ENCODE results near the gene EIF3K. TPM values are rescaled to one million over a fixed set of nuclear protein-coding genes. Genes with fewer than 3 reads are reported as not detected.

The EIF3K gene
- total RNA-seq, 3 donors from 2014 or later = 370 to 409 (median 401) TPM

DNA sequence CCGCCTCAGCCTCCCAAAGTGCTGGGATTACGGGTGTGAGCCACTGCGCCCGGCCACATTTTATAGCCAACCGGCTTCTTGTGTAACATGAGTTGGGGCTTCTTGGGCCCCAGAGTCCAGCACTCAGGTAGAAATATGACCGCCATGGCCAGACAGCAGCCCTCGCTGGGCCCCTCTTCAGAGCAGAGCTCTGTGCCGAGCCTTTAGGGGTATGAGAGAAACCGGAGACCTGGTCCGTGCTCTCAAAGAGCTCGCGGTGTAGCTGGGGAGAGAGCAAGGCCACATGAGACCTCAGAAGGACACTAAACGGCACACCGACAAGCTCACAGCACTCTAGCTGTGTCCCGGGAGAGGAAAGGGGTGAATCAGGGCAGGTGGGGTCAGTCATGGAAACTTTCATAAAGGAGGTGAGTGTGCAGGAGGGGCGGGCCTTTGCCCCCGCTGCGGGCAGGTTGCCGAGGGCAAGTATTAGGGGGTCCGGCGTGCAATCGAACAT is 44.2 kb downstream of the EIF3K start:
- Mint-ChIP-seq H3K36me3 (ENCODE audit: insufficient read depth) (peaks cover 6% of the 10 kb centered on the region), H3K4me1 (ENCODE audit: low read depth) (peaks cover 81% of the 10 kb centered on the region), H3K27me3 (ENCODE audit: low read depth) (no peaks in the 10 kb centered on the region), H3K9me3 (no peaks in the 10 kb centered on the region), H3K4me3 (no peak overlapping the region)
- ATAC-seq (no peak), DNase-seq (no peak)

- no peak for DNase-seq
- Mint-ChIP-seq H3K9me3 (no peaks in the 10 kb centered on the region), H3K36me3 (ENCODE audit: insufficient read depth) (peaks cover 6% of the 10 kb centered on the region), H3K4me3 (peak overlapping the region; percentile 19), H3K27me3 (ENCODE audit: low read depth) (no peaks in the 10 kb centered on the region), H3K4me1 (ENCODE audit: low read depth) (peaks cover 82% of the 10 kb centered on the region)
- ATAC-seq = no peak
Measured at GRCh38 chr19:38663957-38664502, 45.0 kb downstream of the EIF3K start.

- Mint-ChIP-seq H3K9me3 (no peaks in the 10 kb centered on the region), H3K27me3 (ENCODE audit: low read depth) (no peaks in the 10 kb centered on the region), H3K4me1 (ENCODE audit: low read depth) (peaks cover 82% of the 10 kb centered on the region), H3K4me3 (peak overlapping the region; percentile 19), H3K36me3 (ENCODE audit: insufficient read depth) (peaks cover 6% of the 10 kb centered on the region)
- DNase-seq (no peak), ATAC-seq (no peak)
Measured at GRCh38 chr19:38664503-38665211, 45.7 kb downstream of the EIF3K start.

DNA sequence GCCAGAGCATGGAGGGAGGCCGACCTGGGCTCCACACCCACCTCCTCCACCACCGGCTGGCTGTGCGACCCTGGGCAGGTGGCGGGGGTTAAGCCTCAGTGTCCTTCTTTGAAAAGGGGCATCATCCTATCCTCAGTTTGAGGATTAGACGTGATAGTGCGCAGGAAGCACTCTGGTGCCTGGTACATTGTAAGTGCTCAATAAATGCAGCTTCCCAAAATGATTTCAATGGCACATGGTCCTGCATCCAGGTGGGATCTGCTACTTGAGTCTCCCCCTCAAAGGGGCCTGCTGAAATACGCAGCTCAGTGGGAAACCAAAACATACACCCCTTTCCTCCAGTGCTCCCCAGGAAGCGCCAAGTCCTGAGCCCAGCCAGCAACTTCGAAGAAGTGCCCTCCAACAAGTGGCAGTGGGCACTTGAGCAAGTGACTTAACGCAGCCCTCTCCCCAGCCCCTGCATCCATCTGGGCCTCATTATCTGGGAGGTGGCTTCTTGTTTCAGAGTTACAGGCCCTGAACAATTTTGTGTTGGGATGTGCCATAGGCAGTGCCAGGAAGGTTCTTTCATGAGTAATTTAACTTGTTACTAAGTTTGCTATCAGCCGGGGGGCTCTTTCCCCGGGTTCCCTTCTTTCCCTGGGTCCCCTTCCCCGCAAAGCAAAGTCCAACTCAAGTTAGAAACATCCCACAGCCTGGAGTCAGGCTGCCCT is 46.4 kb downstream of the EIF3K start:
- H3K9me3 Mint-ChIP-seq = no peaks in the 10 kb centered on the region
- H3K4me1 Mint-ChIP-seq (ENCODE audit: low read depth) = peaks cover 83% of the 10 kb centered on the region

GRCh38 chr19:38665950-38666662 is 47.1 kb downstream of the EIF3K start:
- peaks cover 85% of the 10 kb centered on the region for H3K4me1 Mint-ChIP-seq (ENCODE audit: low read depth)
- ATAC-seq = no peak

More for the DNA sequence above, 46.4 kb downstream of the EIF3K start:
- Mint-ChIP-seq H3K4me3 (no peak overlapping the region), H3K36me3 (ENCODE audit: insufficient read depth) (peaks cover 6% of the 10 kb centered on the region), H3K27me3 (ENCODE audit: low read depth) (no peaks in the 10 kb centered on the region)
- no peak for ATAC-seq
- DNase-seq = no peak

GRCh38 chr19:38666663-38667511 is 47.9 kb downstream of the EIF3K start:
- peaks cover 89% of the 10 kb centered on the region for H3K4me1 Mint-ChIP-seq (ENCODE audit: low read depth)
- H3K4me3 Mint-ChIP-seq = peak overlapping the region; percentile 56
- DNase-seq (no peak), ATAC-seq (peak; percentile 65 to 75)
- no peaks in the 10 kb centered on the region for H3K9me3 Mint-ChIP-seq
- H3K36me3 Mint-ChIP-seq (ENCODE audit: insufficient read depth) = peaks cover 3% of the 10 kb centered on the region
- H3K27me3 Mint-ChIP-seq (ENCODE audit: low read depth) = no peaks in the 10 kb centered on the region

More at GRCh38 chr19:38665950-38666662, 47.1 kb downstream of the EIF3K start:
- no peaks in the 10 kb centered on the region for H3K27me3 Mint-ChIP-seq (ENCODE audit: low read depth)
- DNase-seq = no peak
- H3K9me3 Mint-ChIP-seq = no peaks in the 10 kb centered on the region
- peaks cover 4% of the 10 kb centered on the region for H3K36me3 Mint-ChIP-seq (ENCODE audit: insufficient read depth)
- H3K4me3 Mint-ChIP-seq = no peak overlapping the region

GRCh38 chr19:38667661-38668171 is 48.7 kb downstream of the EIF3K start:
- no peak for ATAC-seq
- Mint-ChIP-seq H3K4me1 (ENCODE audit: low read depth) (peaks cover 83% of the 10 kb centered on the region), H3K9me3 (no peaks in the 10 kb centered on the region), H3K36me3 (ENCODE audit: insufficient read depth) (peaks cover 3% of the 10 kb centered on the region), H3K27me3 (ENCODE audit: low read depth) (no peaks in the 10 kb centered on the region), H3K4me3 (no peak overlapping the region)
- DNase-seq = no peak

DNA sequence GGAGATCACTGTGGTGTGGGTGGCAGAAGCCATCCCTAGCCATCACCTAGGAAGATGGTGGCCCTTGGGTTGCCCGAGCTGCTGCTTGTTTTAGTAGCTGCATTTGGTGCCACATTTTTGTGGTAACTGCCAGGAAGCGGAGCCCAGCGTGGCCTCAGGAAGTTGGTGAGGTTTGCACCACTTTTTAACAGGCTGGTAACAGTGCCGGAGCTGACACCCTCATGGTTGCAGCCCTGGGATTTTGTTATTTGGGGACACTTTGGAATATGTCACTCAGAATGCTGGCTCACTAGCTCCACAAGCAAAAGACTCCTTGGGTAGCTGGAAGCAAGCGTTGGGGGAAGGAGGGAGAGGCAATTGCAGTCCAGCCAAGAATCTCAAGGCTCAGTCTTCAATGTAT is 50.6 kb downstream of the EIF3K start:
- DNase-seq (no peak), ATAC-seq (no peak)
- Mint-ChIP-seq H3K27me3 (ENCODE audit: low read depth) (no peaks in the 10 kb centered on the region), H3K4me1 (ENCODE audit: low read depth) (peaks cover 76% of the 10 kb centered on the region), H3K4me3 (peak overlapping the region; percentile 63), H3K36me3 (ENCODE audit: insufficient read depth) (no peaks in the 10 kb centered on the region), H3K9me3 (no peaks in the 10 kb centered on the region)

DNA sequence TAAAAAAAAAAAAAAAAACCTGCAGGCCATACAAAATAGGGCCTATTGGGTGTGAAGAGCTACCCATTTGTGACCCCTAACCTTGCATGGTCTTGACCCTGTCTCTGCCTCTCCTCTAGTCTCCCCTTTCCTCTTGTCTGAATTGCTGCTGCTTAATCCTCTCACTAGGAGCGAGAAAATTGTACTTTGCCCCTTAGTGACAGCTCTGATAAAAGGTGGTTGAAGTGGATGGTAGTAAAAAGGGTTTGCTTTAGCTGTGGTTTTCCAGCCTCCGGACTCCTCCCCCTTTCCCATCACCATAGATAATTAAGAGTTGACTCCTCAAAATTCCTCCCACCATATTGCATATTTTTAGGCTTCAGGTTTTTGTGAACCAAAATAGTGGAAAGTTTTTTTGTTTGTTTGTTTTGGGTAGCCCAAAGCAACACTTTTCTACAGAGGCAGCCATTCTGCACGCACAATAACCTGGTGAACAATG is 52.0 kb downstream of the EIF3K start:
- no peak overlapping the region for H3K4me3 Mint-ChIP-seq
- H3K27me3 Mint-ChIP-seq (ENCODE audit: low read depth) = no peaks in the 10 kb centered on the region
- DNase-seq = no peak
- peaks cover 80% of the 10 kb centered on the region for H3K4me1 Mint-ChIP-seq (ENCODE audit: low read depth)
- no peaks in the 10 kb centered on the region for H3K9me3 Mint-ChIP-seq
- no peak for ATAC-seq
- no peaks in the 10 kb centered on the region for H3K36me3 Mint-ChIP-seq (ENCODE audit: insufficient read depth)

DNA sequence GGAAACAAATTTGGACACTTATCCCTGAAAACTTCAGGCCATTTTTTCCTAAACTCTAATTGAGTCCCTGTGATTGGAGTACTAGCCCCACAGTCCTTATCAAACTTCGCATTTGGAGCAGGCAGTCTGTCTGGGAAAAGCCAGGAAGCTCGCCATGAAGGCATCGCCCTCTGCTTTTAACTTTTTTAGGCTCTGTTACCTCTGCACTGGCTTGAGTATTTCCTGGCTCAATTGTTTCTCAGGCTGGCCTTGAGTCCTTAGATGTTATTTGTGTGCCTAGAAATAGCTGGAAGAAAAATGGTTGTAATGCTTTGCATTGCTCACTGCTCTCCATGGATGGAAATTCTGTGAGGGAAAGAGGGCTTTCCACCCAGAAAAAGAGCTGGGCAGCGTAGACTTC is 52.7 kb downstream of the EIF3K start:
- H3K4me1 Mint-ChIP-seq (ENCODE audit: low read depth) = peaks cover 78% of the 10 kb centered on the region
- ATAC-seq = no peak
- no peak for DNase-seq
- H3K9me3 Mint-ChIP-seq = no peaks in the 10 kb centered on the region
- no peak overlapping the region for H3K4me3 Mint-ChIP-seq
- no peaks in the 10 kb centered on the region for H3K36me3 Mint-ChIP-seq (ENCODE audit: insufficient read depth)
- no peaks in the 10 kb centered on the region for H3K27me3 Mint-ChIP-seq (ENCODE audit: low read depth)

- no peaks in the 10 kb centered on the region for H3K9me3 Mint-ChIP-seq
- peaks cover 5% of the 10 kb centered on the region for H3K36me3 Mint-ChIP-seq (ENCODE audit: insufficient read depth)
- no peaks in the 10 kb centered on the region for H3K27me3 Mint-ChIP-seq (ENCODE audit: low read depth)
- ATAC-seq (no peak), DNase-seq (no peak)
- no peak overlapping the region for H3K4me3 Mint-ChIP-seq
- peaks cover 78% of the 10 kb centered on the region for H3K4me1 Mint-ChIP-seq (ENCODE audit: low read depth)
Measured at GRCh38 chr19:38673030-38673429, 54.0 kb downstream of the EIF3K start.

GRCh38 chr19:38674388-38675171 is 55.6 kb downstream of the EIF3K start:
- peaks cover 5% of the 10 kb centered on the region for H3K36me3 Mint-ChIP-seq (ENCODE audit: insufficient read depth)
- H3K9me3 Mint-ChIP-seq = no peaks in the 10 kb centered on the region
- ATAC-seq = no peak
- H3K4me3 Mint-ChIP-seq = no peak overlapping the region
- DNase-seq = no peak
- peaks cover 75% of the 10 kb centered on the region for H3K4me1 Mint-ChIP-seq (ENCODE audit: low read depth)
- H3K27me3 Mint-ChIP-seq (ENCODE audit: low read depth) = no peaks in the 10 kb centered on the region

DNA sequence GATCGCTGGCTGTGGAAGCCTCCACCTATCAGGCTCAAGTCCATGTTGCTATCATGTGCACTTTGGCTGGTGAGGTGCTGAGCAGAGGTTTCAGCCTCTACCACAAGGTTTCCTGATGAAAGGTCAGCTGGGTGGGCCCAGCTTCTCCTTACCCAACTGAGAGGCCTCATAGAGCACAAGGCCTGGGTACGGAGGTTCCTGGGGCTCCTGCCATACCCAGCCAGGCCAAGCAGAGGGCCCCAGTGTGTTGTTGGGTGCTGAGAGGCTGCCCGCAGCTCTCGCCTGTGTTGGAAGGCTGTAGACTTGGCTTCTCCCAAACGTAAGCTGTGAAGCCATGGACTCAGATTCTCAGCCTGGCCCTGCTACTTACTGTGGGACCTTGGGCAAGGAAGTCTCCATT is 56.6 kb downstream of the EIF3K start:
- H3K27me3 Mint-ChIP-seq (ENCODE audit: low read depth) = no peaks in the 10 kb centered on the region
- peaks cover 75% of the 10 kb centered on the region for H3K4me1 Mint-ChIP-seq (ENCODE audit: low read depth)

More for the DNA sequence above, 56.6 kb downstream of the EIF3K start:
- peaks cover 9% of the 10 kb centered on the region for H3K36me3 Mint-ChIP-seq (ENCODE audit: insufficient read depth)
- ATAC-seq (peak in 1 of 2 donors; percentile 51), DNase-seq (no peak)
- H3K4me3 Mint-ChIP-seq = no peak overlapping the region
- H3K9me3 Mint-ChIP-seq = no peaks in the 10 kb centered on the region
